Stimulated activated CD4-positive, alpha-beta T cell treated with anti-CD3 and anti-CD28 coated beads, TNF-alpha, amount 100 ng/mL, for 48 hours (primary cell): ENCODE measurements around the gene NSFL1C.
"Not testable (repeated sequence)": the region's sequence is repeated elsewhere in the genome, so short reads cannot be mapped to it uniquely, and the experiment has no call there.

Experiments used
- DNase-seq, 3 donors: peaks; one replicate each; pipeline ENCODE4 v3.0.0-alpha.2; 2020; ENCODE audit warnings: low read depth in 3 of 3

The NSFL1C gene

DNA sequence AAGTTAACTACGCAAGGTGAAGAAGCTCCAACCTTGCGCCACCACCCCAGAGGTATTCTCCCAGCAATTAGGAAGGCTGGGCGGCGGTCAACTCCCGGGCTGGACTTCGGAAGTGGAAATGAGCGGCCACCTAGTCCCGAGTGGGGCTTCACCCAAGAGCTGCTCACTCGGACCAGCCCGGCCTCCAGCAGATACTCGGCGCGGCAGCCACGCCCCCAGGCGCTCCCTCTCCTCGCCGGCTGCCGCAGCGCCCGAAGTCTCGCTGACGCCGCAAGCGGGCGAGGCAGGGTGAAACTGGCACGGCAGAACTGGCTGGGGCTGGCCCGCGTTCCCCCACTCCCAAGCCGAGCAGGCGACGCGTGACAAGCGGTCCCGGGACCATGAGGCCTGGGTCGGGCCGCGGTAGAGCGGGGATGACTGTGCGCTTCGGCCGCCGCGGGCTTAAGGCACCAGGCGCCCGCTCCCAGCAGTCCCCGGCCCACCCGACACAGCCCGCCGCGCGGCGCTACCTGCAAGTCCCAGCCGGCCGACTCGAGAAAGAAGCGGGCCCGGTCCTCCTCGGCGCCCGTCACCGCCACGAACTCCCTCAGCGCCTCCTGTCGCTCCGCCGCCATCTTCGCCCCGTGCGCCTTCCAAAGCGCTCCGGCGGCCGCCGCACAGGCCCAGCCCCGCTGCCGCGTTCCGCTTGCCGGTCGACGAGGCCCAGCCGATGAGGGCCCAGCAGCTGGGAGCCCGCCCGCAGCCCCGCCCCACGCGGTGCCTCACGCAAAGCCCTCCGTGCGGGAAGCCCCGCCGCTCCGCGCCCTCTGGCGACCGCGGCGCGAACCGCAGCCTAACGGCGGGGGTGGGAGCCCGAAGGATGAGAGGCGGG, at the start of gene NSFL1C:
NSFL1C (minus strand) TSS at position 639 of the 871 bp plus-strand sequence; CDS start at position 614, 25 bp downstream.
- peak; percentile 90 to 96 (median 95) for DNase-seq

DNA sequence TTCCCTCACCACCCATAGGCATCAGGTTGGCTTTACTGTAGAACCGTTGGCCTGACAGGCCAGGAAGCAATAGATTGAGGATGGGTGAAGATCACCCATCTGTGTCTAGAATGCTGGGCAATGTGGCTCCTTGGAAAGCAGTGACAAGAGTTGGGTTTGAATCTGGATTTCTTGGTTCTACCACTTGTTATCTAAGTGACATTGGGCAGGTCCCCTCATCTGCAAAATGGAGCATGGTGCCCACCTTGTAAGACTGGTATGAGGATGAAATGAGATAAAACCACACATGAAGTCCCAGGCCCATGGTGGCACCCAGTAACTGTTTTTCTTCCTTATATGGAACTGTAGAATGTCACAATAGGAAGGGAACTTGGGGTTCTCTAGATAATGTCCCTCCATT, 47.2 kb upstream of the NSFL1C start:
- DNase-seq, result no peak

- DNase-seq, result no peak
These were observed 42.6 kb upstream of the NSFL1C start for GRCh38 chr20:1509237-1509636.

DNA sequence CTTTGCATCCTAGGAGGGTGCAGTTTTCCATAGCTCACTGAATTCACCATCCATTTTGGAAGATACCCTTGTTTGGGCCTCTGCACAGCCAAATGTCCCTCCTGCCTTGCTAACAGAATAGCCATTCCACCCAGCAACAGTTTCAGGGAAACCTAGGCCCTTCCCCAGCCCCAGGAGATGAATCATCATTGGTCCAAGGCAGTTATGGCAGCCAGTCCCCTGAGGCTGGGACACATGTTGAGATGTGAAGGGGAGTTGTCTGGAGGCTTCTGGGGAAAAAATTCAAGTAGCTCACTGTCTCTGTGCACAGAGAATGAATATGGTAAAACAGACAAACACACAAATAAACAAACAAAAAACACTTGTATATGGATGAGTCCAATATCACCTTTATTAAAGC, 41.9 kb upstream of the NSFL1C start:
- no peak for DNase-seq

DNA sequence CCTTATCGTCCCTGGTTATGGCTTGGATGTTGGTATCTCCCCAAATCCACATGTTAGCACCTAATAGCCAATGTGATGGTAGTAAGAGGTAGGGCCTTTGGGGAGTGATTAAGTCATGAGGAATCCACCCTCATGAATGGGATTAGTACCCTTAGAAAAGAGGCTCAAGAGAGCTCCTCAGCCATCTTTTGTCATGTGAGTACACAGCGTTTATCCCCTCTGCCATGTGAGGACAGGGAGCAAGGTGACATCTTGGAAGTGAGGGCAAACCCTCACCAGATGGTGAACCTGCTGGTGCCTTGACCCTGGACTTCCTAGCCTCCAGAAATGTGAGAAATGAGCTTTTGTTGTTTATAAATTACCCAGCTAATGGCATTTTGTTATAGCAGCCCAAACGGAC, 40.6 kb upstream of the NSFL1C start:
- DNase-seq, result no peak

DNA sequence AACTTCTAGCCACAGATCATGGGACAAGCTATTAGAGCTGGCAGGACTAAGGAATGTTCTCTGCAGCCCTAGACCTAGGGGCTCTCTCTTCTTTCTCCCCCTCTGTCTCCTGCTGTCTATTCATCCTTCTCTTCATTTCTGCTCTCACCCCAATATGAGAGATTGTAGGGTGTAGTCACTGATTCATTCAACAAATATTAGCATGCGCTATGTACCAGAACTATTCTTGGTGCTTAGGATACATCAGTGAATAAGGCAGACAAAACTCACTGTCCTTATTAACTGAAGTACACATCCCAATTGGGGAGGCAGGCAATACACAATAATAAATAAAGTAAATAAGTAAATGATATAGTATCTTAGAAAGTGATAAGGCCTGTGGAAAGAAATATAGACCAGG, 39.2 kb upstream of the NSFL1C start:
- DNase-seq, result no peak

- no peak for DNase-seq
These were observed 38.7 kb upstream of the NSFL1C start for GRCh38 chr20:1505361-1505760.

- DNase-seq, result peak; percentile 53 to 61 (median 55)
These were observed 37.0 kb upstream of the NSFL1C start for GRCh38 chr20:1503564-1504227.

GRCh38 chr20:1500496-1500895, 33.8 kb upstream of the NSFL1C start:
- no peak for DNase-seq

DNA sequence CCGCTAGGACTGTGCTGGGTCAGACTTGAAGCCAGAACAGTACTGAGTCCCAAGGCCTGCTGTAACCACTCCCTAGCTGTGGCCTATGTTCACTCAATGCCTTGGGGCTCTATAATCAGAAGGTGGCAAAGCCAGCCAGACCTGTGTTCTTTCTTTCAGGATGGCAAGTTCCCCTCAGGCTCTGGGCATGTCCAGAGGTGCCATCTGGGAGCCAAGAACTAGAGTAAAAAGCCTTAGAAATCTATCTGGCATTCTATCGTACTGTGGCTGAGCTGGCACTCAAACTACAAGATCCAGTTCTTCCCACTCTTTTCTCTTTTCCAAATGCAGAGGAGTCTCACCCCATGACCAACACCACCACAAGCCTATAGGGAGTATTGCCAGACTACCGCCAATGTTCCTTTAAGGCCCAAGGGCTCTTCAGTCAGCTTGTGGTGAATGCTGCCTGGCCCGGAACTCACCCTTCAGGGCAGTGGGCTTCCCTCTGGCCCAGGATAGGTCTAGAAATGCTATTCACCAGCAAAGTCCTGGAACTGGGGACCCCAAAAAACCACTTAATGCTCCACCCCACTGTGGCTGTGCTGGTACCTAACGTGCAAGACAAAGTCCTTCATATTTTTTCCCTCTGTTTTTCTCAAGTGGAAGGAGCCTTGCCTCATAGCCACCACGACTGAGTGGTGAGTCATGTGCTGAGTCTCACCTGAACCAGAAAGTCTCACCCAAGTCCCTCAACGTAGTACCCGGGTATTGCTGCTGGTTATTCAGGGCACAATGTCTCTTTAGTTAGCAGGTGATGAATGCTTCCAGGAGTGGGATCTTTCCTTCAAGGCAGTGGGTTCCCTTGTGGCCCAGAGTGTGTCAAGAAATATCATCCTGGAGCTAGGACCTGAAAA, 33.1 kb upstream of the NSFL1C start:
- no peak for DNase-seq

GRCh38 chr20:1497371-1497770, 30.7 kb upstream of the NSFL1C start:
- not testable (repeated sequence) for DNase-seq

DNA sequence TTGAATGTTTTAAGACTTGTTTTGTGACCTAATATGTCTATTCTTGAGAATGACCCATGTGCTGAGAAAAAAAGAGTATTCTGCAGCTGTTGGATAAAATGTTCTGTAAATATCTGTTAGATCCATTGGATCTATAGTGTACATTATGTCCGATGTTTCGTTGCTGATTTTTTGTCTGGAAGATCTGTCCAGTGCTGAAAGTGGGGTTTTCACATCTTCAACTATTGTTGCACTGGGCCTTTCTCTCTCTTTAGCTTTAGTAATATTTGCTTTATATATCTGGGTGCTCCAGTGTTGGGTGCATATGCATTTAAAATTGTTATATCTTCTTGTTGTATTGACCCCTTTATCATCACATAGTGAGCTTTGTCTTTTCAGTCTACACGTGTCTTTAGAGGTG, 30.3 kb upstream of the NSFL1C start:
- DNase-seq, result no peak

GRCh38 chr20:1494436-1494835, 27.8 kb upstream of the NSFL1C start:
- DNase-seq, result no peak

- DNase-seq, result no peak
These were observed 26.9 kb upstream of the NSFL1C start for GRCh38 chr20:1493536-1493935.

DNA sequence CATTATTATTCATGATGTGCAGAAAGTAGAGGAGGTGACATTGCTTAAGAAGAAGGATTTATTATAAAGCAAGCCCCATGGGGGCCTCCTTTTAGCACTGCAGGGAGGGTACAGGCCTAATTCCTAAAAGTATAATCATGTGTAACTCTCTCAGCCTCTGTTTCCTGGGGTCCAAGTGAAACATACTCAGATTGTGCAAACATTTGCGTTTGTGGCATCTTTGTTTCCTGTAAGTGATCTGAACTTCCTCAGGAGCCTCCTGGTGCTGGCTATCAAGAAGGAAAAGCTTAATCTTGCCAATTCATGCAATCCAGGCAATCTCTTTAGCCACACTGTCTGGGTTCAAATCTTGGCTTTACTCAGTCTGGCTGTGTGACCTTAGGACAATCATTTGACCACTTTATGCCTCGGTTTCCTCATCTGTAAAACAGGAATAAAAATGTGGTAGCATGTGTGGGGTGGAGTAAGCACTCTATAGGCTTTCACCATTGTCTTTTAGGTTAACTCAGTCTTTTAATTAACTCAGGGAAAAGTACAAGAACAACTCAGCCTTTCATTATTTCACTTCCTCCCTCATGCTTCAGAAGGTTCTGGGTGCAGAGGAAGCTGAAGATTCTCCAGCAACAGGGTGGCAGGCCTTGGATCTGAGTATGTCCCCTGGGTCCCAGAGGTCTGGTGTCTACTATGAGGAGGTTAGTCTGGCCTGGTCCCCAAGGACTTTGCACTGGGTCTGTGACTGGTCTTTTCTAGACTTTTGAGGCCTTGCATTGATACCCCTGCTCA, 25.4 kb upstream of the NSFL1C start:
- no peak for DNase-seq

GRCh38 chr20:1491281-1491840, 24.7 kb upstream of the NSFL1C start, which contains the start of gene SIRPB2:
Gene SIRPB2, minus strand, starts transcription at chr20:1491420. Its CDS starts 61 bp downstream, at chr20:1491359.
- DNase-seq, result no peak

- DNase-seq, result no peak
These were observed 24.1 kb upstream of the NSFL1C start for GRCh38 chr20:1490643-1491195.

GRCh38 chr20:1489764-1490436, 23.3 kb upstream of the NSFL1C start:
- no peak for DNase-seq

DNA sequence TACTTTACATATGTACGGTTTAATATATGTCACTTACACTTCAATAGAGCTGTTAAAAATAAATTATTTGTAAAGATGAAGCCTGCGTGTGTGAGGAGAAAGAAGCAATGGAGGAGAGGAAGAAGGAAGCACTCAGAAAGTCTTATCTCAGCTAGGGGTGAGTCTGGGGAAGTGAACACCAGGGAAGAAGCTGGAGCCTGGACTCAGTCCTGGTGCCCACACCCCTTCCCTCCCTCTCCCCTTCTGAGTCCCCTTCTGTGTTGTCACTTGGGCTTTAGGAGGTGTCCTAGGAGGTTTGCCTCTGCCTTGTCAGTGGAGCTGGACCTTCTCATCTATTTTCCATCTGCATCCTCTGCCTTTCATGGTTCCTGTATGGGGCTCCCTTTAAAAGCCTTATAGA, 22.7 kb upstream of the NSFL1C start:
- DNase-seq, result no peak

- DNase-seq, result no peak
These were observed 19.9 kb upstream of the NSFL1C start for GRCh38 chr20:1486566-1486965.
